ENCODE results near the gene DHX34.

GRCh38 chr19:47323872-47324271 lies 25.2 kb upstream of the DHX34 start:
- TF ChIP-seq CTCF (IDR thresholded peaks at IDR 0.05; ENCODE audit: low read depth, low read length, missing input control) (no peak), YY1 (IDR thresholded peaks at IDR 0.05) (no peak), ZBTB33 (IDR thresholded peaks at IDR 0.05) (no peak), MAX (IDR thresholded peaks at IDR 0.05) (no peak), NR2F2 (IDR thresholded peaks at IDR 0.05) (no peak), GABPA (IDR thresholded peaks at IDR 0.05 in 1 of 2, conservative IDR thresholded peaks at IDR 0.05 in 1 of 2) (no peak), SP1 (IDR thresholded peaks at IDR 0.05) (no peak), FOXA2 (IDR thresholded peaks at IDR 0.05) (no peak), EGR1 (IDR thresholded peaks at IDR 0.05; ENCODE audit: low read depth in 2 of 2) (no peak), RAD21 (IDR thresholded peaks at IDR 0.05) (no peak), TAF1 (conservative IDR thresholded peaks at IDR 0.05) (no peak)
